ENCODE measurements around the gene NXPH1. TPM values are rescaled to one million over a fixed set of nuclear protein-coding genes. Genes with fewer than 3 reads are reported as not detected.

Gene NXPH1
- total RNA-seq, 1 experiment from 2014 or later: 0.59 TPM

DNA sequence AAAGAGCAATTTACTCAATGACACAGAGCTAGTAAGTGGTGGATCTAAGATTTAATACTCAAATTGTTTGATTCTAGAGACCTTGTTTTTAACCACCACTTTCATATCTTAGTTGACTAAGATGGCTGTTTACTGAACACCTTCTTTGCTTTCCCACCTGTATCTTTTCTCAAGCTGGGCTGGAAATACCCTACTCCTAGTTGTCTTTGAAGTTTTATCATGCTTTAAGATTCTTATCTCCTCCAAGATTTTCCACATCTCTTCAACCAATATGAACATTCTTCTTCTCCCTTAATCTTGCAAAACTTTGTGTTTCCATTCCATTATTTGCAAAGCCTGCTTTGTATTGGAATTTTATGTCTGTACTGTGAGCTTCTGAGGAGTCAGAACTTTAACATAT lies 157.9 kb downstream of the NXPH1 start:
- no peak overlapping the region for H3K27ac Mint-ChIP-seq
- no peaks in the 10 kb centered on the region for H3K36me3 Mint-ChIP-seq

DNA sequence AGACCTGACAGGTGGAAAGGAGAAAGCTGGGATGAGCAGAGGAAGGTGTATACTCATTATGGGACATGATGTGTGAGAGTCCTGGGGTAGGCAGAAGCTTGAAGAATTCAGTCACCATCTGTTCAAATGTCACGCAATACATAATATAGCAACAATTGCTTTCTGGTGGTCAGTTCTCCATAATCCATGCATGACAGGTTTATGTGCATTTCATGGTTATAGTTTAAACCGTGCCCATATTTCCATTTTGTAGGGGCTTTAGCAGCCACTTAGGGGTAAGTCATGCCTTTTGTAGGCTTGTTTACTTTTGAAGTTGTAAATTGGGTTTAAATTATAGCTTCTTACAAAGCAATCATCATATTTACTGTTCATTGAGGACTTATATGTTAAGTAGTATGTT lies 158.8 kb downstream of the NXPH1 start:
- H3K4me1 Mint-ChIP-seq: peaks cover 21% of the 10 kb centered on the region
- no peak for ATAC-seq
- H3K4me3 Mint-ChIP-seq: no peak overlapping the region
- CTCF ChIA-PET: no interaction called here
- TF ChIP-seq EMX1 (CRISPR knock-in tag; IDR thresholded peaks at IDR 0.05) (no peak), FOXK1 (CRISPR knock-in tag; IDR thresholded peaks at IDR 0.05) (no peak), CREB1 (CRISPR knock-in tag; IDR thresholded peaks at IDR 0.05) (no peak), ZNF396 (CRISPR knock-in tag; IDR thresholded peaks at IDR 0.05; ENCODE audit: borderline replicate concordance) (no peak), MXD4 (CRISPR knock-in tag; IDR thresholded peaks at IDR 0.05; ENCODE audit: borderline replicate concordance) (no peak), NR2C2 (CRISPR knock-in tag; IDR thresholded peaks at IDR 0.05) (no peak), GRHL2 (CRISPR knock-in tag; IDR thresholded peaks at IDR 0.05; ENCODE audit: insufficient replicate concordance, severe bottlenecking) (no peak)
- TF ChIP-seq, protein P1, sequence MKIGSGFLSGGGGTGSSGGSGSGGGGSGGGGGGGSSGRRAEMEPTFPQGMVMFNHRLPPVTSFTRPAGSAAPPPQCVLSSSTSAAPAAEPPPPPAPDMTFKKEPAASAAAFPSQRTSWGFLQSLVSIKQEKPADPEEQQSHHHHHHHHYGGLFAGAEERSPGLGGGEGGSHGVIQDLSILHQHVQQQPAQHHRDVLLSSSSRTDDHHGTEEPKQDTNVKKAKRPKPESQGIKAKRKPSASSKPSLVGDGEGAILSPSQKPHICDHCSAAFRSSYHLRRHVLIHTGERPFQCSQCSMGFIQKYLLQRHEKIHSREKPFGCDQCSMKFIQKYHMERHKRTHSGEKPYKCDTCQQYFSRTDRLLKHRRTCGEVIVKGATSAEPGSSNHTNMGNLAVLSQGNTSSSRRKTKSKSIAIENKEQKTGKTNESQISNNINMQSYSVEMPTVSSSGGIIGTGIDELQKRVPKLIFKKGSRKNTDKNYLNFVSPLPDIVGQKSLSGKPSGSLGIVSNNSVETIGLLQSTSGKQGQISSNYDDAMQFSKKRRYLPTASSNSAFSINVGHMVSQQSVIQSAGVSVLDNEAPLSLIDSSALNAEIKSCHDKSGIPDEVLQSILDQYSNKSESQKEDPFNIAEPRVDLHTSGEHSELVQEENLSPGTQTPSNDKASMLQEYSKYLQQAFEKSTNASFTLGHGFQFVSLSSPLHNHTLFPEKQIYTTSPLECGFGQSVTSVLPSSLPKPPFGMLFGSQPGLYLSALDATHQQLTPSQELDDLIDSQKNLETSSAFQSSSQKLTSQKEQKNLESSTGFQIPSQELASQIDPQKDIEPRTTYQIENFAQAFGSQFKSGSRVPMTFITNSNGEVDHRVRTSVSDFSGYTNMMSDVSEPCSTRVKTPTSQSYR (CRISPR knock-in tag; IDR thresholded peaks at IDR 0.05): no peak
- POLR2A ChIA-PET: no interaction called here
- no peaks in the 10 kb centered on the region for H3K27me3 Mint-ChIP-seq (ENCODE audit: low read depth)
- H3K36me3 Mint-ChIP-seq: no peaks in the 10 kb centered on the region
- no peak for DNase-seq (ENCODE audit: low spot score)
- H3K9me3 Mint-ChIP-seq: peaks cover 6% of the 10 kb centered on the region
- no peak overlapping the region for H3K27ac Mint-ChIP-seq

More for the DNA sequence above, 157.9 kb downstream of the NXPH1 start:
- Mint-ChIP-seq H3K4me1 (peaks cover 21% of the 10 kb centered on the region), H3K27me3 (ENCODE audit: low read depth) (no peaks in the 10 kb centered on the region), H3K4me3 (no peak overlapping the region), H3K9me3 (peaks cover 6% of the 10 kb centered on the region)
- TF ChIP-seq, protein P2, sequence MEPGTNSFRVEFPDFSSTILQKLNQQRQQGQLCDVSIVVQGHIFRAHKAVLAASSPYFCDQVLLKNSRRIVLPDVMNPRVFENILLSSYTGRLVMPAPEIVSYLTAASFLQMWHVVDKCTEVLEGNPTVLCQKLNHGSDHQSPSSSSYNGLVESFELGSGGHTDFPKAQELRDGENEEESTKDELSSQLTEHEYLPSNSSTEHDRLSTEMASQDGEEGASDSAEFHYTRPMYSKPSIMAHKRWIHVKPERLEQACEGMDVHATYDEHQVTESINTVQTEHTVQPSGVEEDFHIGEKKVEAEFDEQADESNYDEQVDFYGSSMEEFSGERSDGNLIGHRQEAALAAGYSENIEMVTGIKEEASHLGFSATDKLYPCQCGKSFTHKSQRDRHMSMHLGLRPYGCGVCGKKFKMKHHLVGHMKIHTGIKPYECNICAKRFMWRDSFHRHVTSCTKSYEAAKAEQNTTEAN (CRISPR knock-in tag; IDR thresholded peaks at IDR 0.05): no peak
- TF ChIP-seq GABPB1 (CRISPR knock-in tag; IDR thresholded peaks at IDR 0.05) (no peak), CBFB (CRISPR knock-in tag; IDR thresholded peaks at IDR 0.05; ENCODE audit: low read depth) (no peak), ATF1 (CRISPR knock-in tag; IDR thresholded peaks at IDR 0.05) (no peak), TP53 (CRISPR knock-in tag; IDR thresholded peaks at IDR 0.05) (no peak), NFE2L1 (CRISPR knock-in tag; IDR thresholded peaks at IDR 0.05) (no peak), SMAD3 (CRISPR knock-in tag; IDR thresholded peaks at IDR 0.05; ENCODE audit: borderline replicate concordance) (no peak), ESRRA (CRISPR knock-in tag; IDR thresholded peaks at IDR 0.05; ENCODE audit: borderline replicate concordance) (no peak), ETV6 (CRISPR knock-in tag; IDR thresholded peaks at IDR 0.05) (no peak), CREB1 (CRISPR knock-in tag; IDR thresholded peaks at IDR 0.05) (no peak)
- TF ChIP-seq, protein P3, sequence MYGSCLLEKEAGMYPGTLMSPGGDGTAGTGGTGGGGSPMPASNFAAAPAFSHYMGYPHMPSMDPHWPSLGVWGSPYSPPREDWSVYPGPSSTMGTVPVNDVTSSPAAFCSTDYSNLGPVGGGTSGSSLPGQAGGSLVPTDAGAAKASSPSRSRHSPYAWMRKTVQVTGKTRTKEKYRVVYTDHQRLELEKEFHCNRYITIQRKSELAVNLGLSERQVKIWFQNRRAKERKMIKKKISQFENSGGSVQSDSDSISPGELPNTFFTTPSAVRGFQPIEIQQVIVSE (CRISPR knock-in tag; IDR thresholded peaks at IDR 0.05; ENCODE audit: borderline replicate concordance): no peak
- TF ChIP-seq, protein P4, sequence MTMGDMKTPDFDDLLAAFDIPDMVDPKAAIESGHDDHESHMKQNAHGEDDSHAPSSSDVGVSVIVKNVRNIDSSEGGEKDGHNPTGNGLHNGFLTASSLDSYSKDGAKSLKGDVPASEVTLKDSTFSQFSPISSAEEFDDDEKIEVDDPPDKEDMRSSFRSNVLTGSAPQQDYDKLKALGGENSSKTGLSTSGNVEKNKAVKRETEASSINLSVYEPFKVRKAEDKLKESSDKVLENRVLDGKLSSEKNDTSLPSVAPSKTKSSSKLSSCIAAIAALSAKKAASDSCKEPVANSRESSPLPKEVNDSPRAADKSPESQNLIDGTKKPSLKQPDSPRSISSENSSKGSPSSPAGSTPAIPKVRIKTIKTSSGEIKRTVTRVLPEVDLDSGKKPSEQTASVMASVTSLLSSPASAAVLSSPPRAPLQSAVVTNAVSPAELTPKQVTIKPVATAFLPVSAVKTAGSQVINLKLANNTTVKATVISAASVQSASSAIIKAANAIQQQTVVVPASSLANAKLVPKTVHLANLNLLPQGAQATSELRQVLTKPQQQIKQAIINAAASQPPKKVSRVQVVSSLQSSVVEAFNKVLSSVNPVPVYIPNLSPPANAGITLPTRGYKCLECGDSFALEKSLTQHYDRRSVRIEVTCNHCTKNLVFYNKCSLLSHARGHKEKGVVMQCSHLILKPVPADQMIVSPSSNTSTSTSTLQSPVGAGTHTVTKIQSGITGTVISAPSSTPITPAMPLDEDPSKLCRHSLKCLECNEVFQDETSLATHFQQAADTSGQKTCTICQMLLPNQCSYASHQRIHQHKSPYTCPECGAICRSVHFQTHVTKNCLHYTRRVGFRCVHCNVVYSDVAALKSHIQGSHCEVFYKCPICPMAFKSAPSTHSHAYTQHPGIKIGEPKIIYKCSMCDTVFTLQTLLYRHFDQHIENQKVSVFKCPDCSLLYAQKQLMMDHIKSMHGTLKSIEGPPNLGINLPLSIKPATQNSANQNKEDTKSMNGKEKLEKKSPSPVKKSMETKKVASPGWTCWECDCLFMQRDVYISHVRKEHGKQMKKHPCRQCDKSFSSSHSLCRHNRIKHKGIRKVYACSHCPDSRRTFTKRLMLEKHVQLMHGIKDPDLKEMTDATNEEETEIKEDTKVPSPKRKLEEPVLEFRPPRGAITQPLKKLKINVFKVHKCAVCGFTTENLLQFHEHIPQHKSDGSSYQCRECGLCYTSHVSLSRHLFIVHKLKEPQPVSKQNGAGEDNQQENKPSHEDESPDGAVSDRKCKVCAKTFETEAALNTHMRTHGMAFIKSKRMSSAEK (CRISPR knock-in tag; IDR thresholded peaks at IDR 0.05; ENCODE audit: borderline replicate concordance): no peak
- TF ChIP-seq, protein P5, sequence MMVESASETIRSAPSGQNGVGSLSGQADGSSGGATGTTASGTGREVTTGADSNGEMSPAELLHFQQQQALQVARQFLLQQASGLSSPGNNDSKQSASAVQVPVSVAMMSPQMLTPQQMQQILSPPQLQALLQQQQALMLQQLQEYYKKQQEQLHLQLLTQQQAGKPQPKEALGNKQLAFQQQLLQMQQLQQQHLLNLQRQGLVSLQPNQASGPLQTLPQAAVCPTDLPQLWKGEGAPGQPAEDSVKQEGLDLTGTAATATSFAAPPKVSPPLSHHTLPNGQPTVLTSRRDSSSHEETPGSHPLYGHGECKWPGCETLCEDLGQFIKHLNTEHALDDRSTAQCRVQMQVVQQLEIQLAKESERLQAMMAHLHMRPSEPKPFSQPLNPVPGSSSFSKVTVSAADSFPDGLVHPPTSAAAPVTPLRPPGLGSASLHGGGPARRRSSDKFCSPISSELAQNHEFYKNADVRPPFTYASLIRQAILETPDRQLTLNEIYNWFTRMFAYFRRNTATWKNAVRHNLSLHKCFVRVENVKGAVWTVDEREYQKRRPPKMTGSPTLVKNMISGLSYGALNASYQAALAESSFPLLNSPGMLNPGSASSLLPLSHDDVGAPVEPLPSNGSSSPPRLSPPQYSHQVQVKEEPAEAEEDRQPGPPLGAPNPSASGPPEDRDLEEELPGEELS (CRISPR knock-in tag; IDR thresholded peaks at IDR 0.05): no peak
- TF ChIP-seq, protein P6, sequence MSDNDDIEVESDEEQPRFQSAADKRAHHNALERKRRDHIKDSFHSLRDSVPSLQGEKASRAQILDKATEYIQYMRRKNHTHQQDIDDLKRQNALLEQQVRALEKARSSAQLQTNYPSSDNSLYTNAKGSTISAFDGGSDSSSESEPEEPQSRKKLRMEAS (CRISPR knock-in tag; IDR thresholded peaks at IDR 0.05): no peak
- ChIA-PET POLR2A (no interaction called here), CTCF (no interaction called here)
- DNase-seq (ENCODE audit: low spot score) (no peak), ATAC-seq (no peak)

Data from WTC11 (cell line).